CD4-positive, alpha-beta memory T cell (primary cell): ENCODE data around the gene SFXN4. TPM values are rescaled to one million over a fixed set of nuclear protein-coding genes. Genes with fewer than 3 reads are reported as not detected.
A peak's percentile ranks its signal among the peaks of the same experiment; 100 is the strongest.

Experiments
- CTCF ChIA-PET: fragments of 350-600 bp; sonication (Branson Sonifier 250); formaldehyde crosslinking; loops from one replicate; lab custom pipeline; 2021; ENCODE audit warnings: inconsistent platforms; ENCODE audit not compliant: partially characterized antibody; lab: Charles Lee
- POLR2A ChIA-PET: fragments of 350-600 bp; sonication (Branson Sonifier 250); formaldehyde crosslinking; loops from one replicate; lab custom pipeline; 2021; ENCODE audit not compliant: partially characterized antibody; lab: Charles Lee
- DNase-seq, 5 donors: peaks; one replicate each; pipeline versions ENCODE4 v3.0.0 to v3.0.0-alpha.2; 2020 to 2022; ENCODE audit warnings: mixed read lengths in 1 of 5
- H3K27ac ChIP-seq: one replicate; pipeline ENCODE4 v1.7.0; 2013; ENCODE audit warnings: low read depth, low read length
- H3K27me3 ChIP-seq: 2 replicates; pipeline ENCODE4 v1.7.0; 2013; ENCODE audit warnings: mild to moderate bottlenecking, low read length, moderate library complexity; ENCODE audit not compliant: insufficient read depth
- H3K36me3 ChIP-seq: 2 replicates; pipeline ENCODE4 v1.7.0; 2013; ENCODE audit warnings: mild to moderate bottlenecking, low read length, moderate library complexity; ENCODE audit not compliant: insufficient read depth
- H3K4me1 ChIP-seq: 2 replicates; pipeline ENCODE4 v1.7.0; 2013; ENCODE audit warnings: mild to moderate bottlenecking, low read length, moderate library complexity; ENCODE audit not compliant: insufficient read depth
- H3K4me3 ChIP-seq, 2 donors: one replicate each; pipeline ENCODE4 v1.7.0; 2013; ENCODE audit warnings: low read length in 2 of 2, mild to moderate bottlenecking in 1 of 2
- H3K9me3 ChIP-seq, 2 donors: one replicate each; pipeline ENCODE4 v1.7.0; 2013; ENCODE audit warnings: low read length in 2 of 2, control low read depth in 1 of 2; ENCODE audit not compliant: control insufficient read depth in 1 of 2
- H3K27ac Mint-ChIP-seq, 7 donors: one replicate each; pipeline ENCODE4 v1.8.0; 2020 to 2021; ENCODE audit warnings: mixed read lengths in 7 of 7, mild to moderate bottlenecking in 6 of 7, inconsistent platforms in 3 of 7, moderate library complexity in 3 of 7
- H3K27me3 Mint-ChIP-seq, 2 donors: one replicate each; pipeline ENCODE4 v1.8.0; 2020 to 2021; ENCODE audit warnings: mixed read lengths in 2 of 2
- H3K36me3 Mint-ChIP-seq, 2 donors: one replicate each; pipeline ENCODE4 v1.8.0; 2020 to 2021; ENCODE audit warnings: mixed read lengths in 2 of 2, inconsistent platforms in 1 of 2, mild to moderate bottlenecking in 1 of 2
- H3K4me1 Mint-ChIP-seq, 4 donors: one replicate each; pipeline ENCODE4 v1.8.0; 2020 to 2021; ENCODE audit warnings: mixed read lengths in 4 of 4, mild to moderate bottlenecking in 1 of 4
- H3K4me3 Mint-ChIP-seq, 8 donors: one replicate each; pipeline ENCODE4 v1.8.0; 2020 to 2021; ENCODE audit warnings: mixed read lengths in 8 of 8, mild to moderate bottlenecking in 7 of 8, moderate library complexity in 6 of 8, inconsistent platforms in 3 of 8
- H3K9me3 Mint-ChIP-seq, 8 donors: one replicate each; pipeline ENCODE4 v1.8.0; 2020 to 2021; ENCODE audit warnings: mixed read lengths in 8 of 8, mild to moderate bottlenecking in 5 of 8, inconsistent platforms in 3 of 8, moderate library complexity in 1 of 8
- intact Hi-C: fragments of 100-400 bp; cut with micrococcal nuclease; formaldehyde crosslinking; loops from one replicate; pipeline ENCODE4 v1.15.1; 2023
- polyA plus RNA-seq, 2 donors: library from polyadenylated mRNA; unstranded; fragments of 300-500 nt; fragmentation: Illumina TruSeq; gene quantifications; one replicate each; pipeline ENCODE4 v1.2.3, GENCODE V29; 2021
- total RNA-seq, 2 experiments: library from RNA; stranded (reverse); gene quantifications; one replicate each; pipeline ENCODE4 v1.2.3, GENCODE V29; 2021

Gene SFXN4
- total and polyA plus RNA-seq, 4 experiments from 2014 or later: 13.9 to 18.5 (median 15.6) TPM

- H3K27me3 ChIP-seq: no peaks in the 10 kb centered on the region
- no peaks in the 10 kb centered on the region for H3K9me3 Mint-ChIP-seq
- intact Hi-C loops: loop anchor here (1.0 to 10.0 kb wide), 8 partner anchors 39 to 669 kb away; partner anchors contain the start of genes MCMBP and SFXN4
- peaks cover 21 to 41% (median 30%) of the 10 kb centered on the region in 4 donors for H3K4me1 Mint-ChIP-seq
- no peaks in the 10 kb centered on the region for H3K9me3 ChIP-seq
- no peaks in the 10 kb centered on the region for H3K27me3 Mint-ChIP-seq
- CTCF ChIA-PET: interaction anchor here (0.6 to 6.8 kb wide), 29 partner anchors 8 to 340 kb away, joined by 3 to 139 read pairs (median 4); partner anchors contain the start of genes NANOS1, RGS10 and SFXN4
- peaks cover 39% of the 10 kb centered on the region for H3K4me1 ChIP-seq
- H3K36me3 Mint-ChIP-seq: peaks cover 0 to 17% of the 10 kb centered on the region in 2 donors
- no peaks in the 10 kb centered on the region for H3K36me3 ChIP-seq
- POLR2A ChIA-PET: interaction anchor here (1.0 to 7.0 kb wide), 22 partner anchors 12 to 667 kb away, joined by 3 to 101 read pairs (median 6); partner anchors contain the start of genes DENND10, INPP5F, MCMBP and RGS10
- peak overlapping the region; percentile 96 to 99 (median 97) for H3K27ac Mint-ChIP-seq
- DNase-seq: peak in 2 of 5 donors; percentile 38 to 59
- H3K27ac ChIP-seq: peak overlapping the region; percentile 73
- H3K4me3 ChIP-seq: peak overlapping the region in 1 of 2 donors; percentile 60
- H3K4me3 Mint-ChIP-seq: peak overlapping the region; percentile 90 to 99 (median 93)
Measured at GRCh38 chr10:119205894-119206602, 40.5 kb upstream of the SFXN4 start.

GRCh38 chr10:119203006-119203405 is 37.5 kb upstream of the SFXN4 start:
- POLR2A ChIA-PET: interaction anchor here (0.6 kb wide), 1 partner anchor 179 kb away, joined by 3 read pairs; no protein-coding TSS in a partner anchor
- DNase-seq: no peak
- Mint-ChIP-seq H3K4me3 (no peak overlapping the region), H3K27me3 (no peaks in the 10 kb centered on the region), H3K4me1 (peaks cover 7 to 15% (median 9%) of the 10 kb centered on the region in 4 donors), H3K9me3 (no peaks in the 10 kb centered on the region), H3K36me3 (peaks cover 0 to 6% of the 10 kb centered on the region in 2 donors), H3K27ac (no peak overlapping the region)
- Histone ChIP-seq H3K9me3 (no peaks in the 10 kb centered on the region), H3K27me3 (no peaks in the 10 kb centered on the region), H3K4me1 (peaks cover 11% of the 10 kb centered on the region), H3K36me3 (no peaks in the 10 kb centered on the region), H3K4me3 (no peak overlapping the region), H3K27ac (no peak overlapping the region)
- CTCF ChIA-PET: interaction anchor here (0.8 to 3.6 kb wide), 11 partner anchors 13 to 340 kb away, joined by 3 to 11 read pairs (median 4); partner anchors contain the start of gene RGS10
- intact Hi-C loops: loop anchor here (10.0 kb wide), 1 partner anchor 672 kb away; the partner anchor contains the start of gene MCMBP

- CTCF ChIA-PET: interaction anchor here (0.7 to 3.4 kb wide), 7 partner anchors 8 to 325 kb away, joined by 3 to 59 read pairs (median 7); no protein-coding TSS in a partner anchor
- intact Hi-C loops: loop anchor here (10.0 kb wide), 1 partner anchor 674 kb away; the partner anchor contains the start of gene MCMBP
Measured at GRCh38 chr10:119201233-119201632, 35.7 kb upstream of the SFXN4 start.

GRCh38 chr10:119199231-119199992 is 33.9 kb upstream of the SFXN4 start:
- H3K9me3 ChIP-seq: no peaks in the 10 kb centered on the region
- H3K4me3 ChIP-seq: no peak overlapping the region
- no peaks in the 10 kb centered on the region for H3K36me3 ChIP-seq
- POLR2A ChIA-PET: interaction anchor here (0.7 to 1.5 kb wide), 6 partner anchors 10 to 674 kb away, joined by 3 to 4 read pairs (median 3); partner anchors contain the start of genes MCMBP, PRDX3 and RGS10
- no peak overlapping the region for H3K27ac ChIP-seq
- Mint-ChIP-seq H3K9me3 (no peaks in the 10 kb centered on the region), H3K4me3 (no peak overlapping the region), H3K36me3 (no peaks in the 10 kb centered on the region), H3K4me1 (peaks cover 0 to 1% (median 0%) of the 10 kb centered on the region in 4 donors), H3K27ac (no peak overlapping the region), H3K27me3 (no peaks in the 10 kb centered on the region)
- no peaks in the 10 kb centered on the region for H3K27me3 ChIP-seq
- CTCF ChIA-PET: interaction anchor here (0.6 to 3.4 kb wide), 43 partner anchors 8 to 394 kb away, joined by 3 to 59 read pairs (median 5); partner anchors contain the start of genes EIF3A, GRK5, PRDX3 and RGS10
- no peaks in the 10 kb centered on the region for H3K4me1 ChIP-seq
- peak in 4 of 5 donors; percentile 34 to 54 (median 50) for DNase-seq
- intact Hi-C loops: loop anchor here (1.0 to 2.0 kb wide), 4 partner anchors 10 to 343 kb away; partner anchors contain the start of gene RGS10

More at GRCh38 chr10:119201233-119201632, 35.7 kb upstream of the SFXN4 start:
- Mint-ChIP-seq H3K4me3 (no peak overlapping the region), H3K27me3 (no peaks in the 10 kb centered on the region), H3K36me3 (peaks cover 0 to 2% of the 10 kb centered on the region in 2 donors), H3K9me3 (no peaks in the 10 kb centered on the region), H3K4me1 (peaks cover 5 to 11% (median 6%) of the 10 kb centered on the region in 4 donors), H3K27ac (no peak overlapping the region)
- no peaks in the 10 kb centered on the region for H3K9me3 ChIP-seq
- no peak overlapping the region for H3K27ac ChIP-seq
- DNase-seq: no peak
- H3K36me3 ChIP-seq: no peaks in the 10 kb centered on the region
- no peaks in the 10 kb centered on the region for H3K27me3 ChIP-seq
- H3K4me3 ChIP-seq: no peak overlapping the region
- POLR2A ChIA-PET: no interaction called here
- peaks cover 7% of the 10 kb centered on the region for H3K4me1 ChIP-seq

DNA sequence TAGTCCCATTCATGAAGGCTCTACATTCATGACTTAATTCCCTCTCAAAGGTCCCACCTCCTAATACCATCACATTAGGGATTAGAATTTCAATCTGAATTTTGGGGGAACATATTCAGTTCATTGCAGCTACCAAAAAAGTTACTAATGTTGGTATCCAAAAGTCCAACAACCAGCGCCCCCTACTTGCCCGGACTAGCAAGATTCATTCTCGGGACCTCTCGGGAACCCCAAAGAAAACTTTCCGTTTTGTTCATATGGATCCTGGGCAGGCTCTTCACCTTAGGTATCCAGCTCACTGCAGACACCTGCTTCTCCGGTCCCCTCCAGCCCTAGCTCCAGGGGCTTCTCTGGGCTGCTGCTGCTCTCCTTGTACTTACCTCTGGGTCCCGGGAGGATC is 32.9 kb upstream of the SFXN4 start:
- H3K36me3 Mint-ChIP-seq: no peaks in the 10 kb centered on the region
- intact Hi-C loops: loop anchor here (1.0 to 2.0 kb wide), 2 partner anchors 59 to 344 kb away; partner anchors contain the start of gene RGS10
- DNase-seq: peak in 1 of 5 donors; percentile 24
- H3K9me3 Mint-ChIP-seq: no peaks in the 10 kb centered on the region
- Histone ChIP-seq H3K36me3 (no peaks in the 10 kb centered on the region), H3K27ac (no peak overlapping the region), H3K4me1 (no peaks in the 10 kb centered on the region), H3K27me3 (no peaks in the 10 kb centered on the region), H3K9me3 (no peaks in the 10 kb centered on the region), H3K4me3 (no peak overlapping the region)
- peak overlapping the region in 1 of 7 donors; percentile 53 for H3K27ac Mint-ChIP-seq
- peaks cover 0 to 1% (median 0%) of the 10 kb centered on the region in 4 donors for H3K4me1 Mint-ChIP-seq
- POLR2A ChIA-PET: interaction anchor here (1.1 to 1.5 kb wide), 2 partner anchors 19 to 217 kb away, joined by 3 read pairs; partner anchors contain the start of gene PRDX3
- no peak overlapping the region for H3K4me3 Mint-ChIP-seq
- H3K27me3 Mint-ChIP-seq: no peaks in the 10 kb centered on the region
- CTCF ChIA-PET: interaction anchor here (0.7 to 3.4 kb wide), 29 partner anchors 8 to 404 kb away, joined by 3 to 59 read pairs (median 5); partner anchors contain the start of genes EIF3A, GRK5, PRDX3 and RGS10

- no peak overlapping the region for H3K27ac ChIP-seq
- H3K4me1 ChIP-seq: no peaks in the 10 kb centered on the region
- H3K27ac Mint-ChIP-seq: no peak overlapping the region
- no peaks in the 10 kb centered on the region for H3K9me3 Mint-ChIP-seq
- H3K9me3 ChIP-seq: no peaks in the 10 kb centered on the region
- POLR2A ChIA-PET: interaction anchor here (1.1 kb wide), 1 partner anchor 19 kb away, joined by 3 read pairs; the partner anchor contains the start of gene PRDX3
- H3K27me3 ChIP-seq: no peaks in the 10 kb centered on the region
- H3K36me3 Mint-ChIP-seq: no peaks in the 10 kb centered on the region
- intact Hi-C loops: loop anchor here (1.0 to 2.0 kb wide), 2 partner anchors 59 to 345 kb away; partner anchors contain the start of gene RGS10
- H3K27me3 Mint-ChIP-seq: no peaks in the 10 kb centered on the region
- peaks cover 0 to 1% (median 0%) of the 10 kb centered on the region in 4 donors for H3K4me1 Mint-ChIP-seq
- no peaks in the 10 kb centered on the region for H3K36me3 ChIP-seq
- no peak overlapping the region for H3K4me3 Mint-ChIP-seq
- CTCF ChIA-PET: interaction anchor here (0.7 to 3.4 kb wide), 18 partner anchors 8 to 404 kb away, joined by 3 to 59 read pairs (median 4); partner anchors contain the start of genes PRDX3, RGS10 and SFXN4
- no peak overlapping the region for H3K4me3 ChIP-seq
- no peak for DNase-seq
Measured at GRCh38 chr10:119197921-119198320, 32.4 kb upstream of the SFXN4 start.
